ENCODE results near the gene UBE3D. TPM values are rescaled to one million over a fixed set of nuclear protein-coding genes. Genes with fewer than 3 reads are reported as not detected.

Gene UBE3D
- total RNA-seq, 1 experiment from 2014 or later = 14.0 TPM

DNA sequence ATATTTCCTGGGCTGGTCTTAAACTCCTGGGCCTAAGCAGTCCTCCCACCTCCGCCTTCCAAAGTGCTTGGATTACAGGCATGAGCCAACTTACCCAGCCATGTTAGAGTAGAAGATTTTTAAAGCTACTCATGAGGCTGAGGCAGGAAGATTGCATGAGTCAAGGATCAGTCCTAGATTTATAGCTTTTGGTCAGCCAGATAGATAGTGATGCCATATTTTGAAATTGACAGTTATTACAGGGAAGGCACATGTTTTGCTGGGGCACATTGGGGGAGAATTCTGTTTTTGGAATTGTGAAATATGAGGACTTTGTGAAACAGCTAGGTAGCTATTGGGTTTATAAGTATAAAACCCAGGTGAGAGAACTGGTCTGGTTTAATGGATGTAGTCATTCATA is 42.7 kb upstream of the UBE3D start:
- H3K27me3 Mint-ChIP-seq (ENCODE audit: low read depth) = no peaks in the 10 kb centered on the region
- POLR2A ChIA-PET = no interaction called here
- CTCF ChIA-PET = interaction anchor here (2.2 kb wide), 1 partner anchor 43 kb away, joined by 4 read pairs; the partner anchor contains the start of gene UBE3D
- H3K36me3 Mint-ChIP-seq = peaks cover 14% of the 10 kb centered on the region
- ATAC-seq = no peak
- peaks cover 5% of the 10 kb centered on the region; the same call in 1 of the 2 replicates for H3K9me3 Mint-ChIP-seq
- no peak overlapping the region for H3K4me3 Mint-ChIP-seq
- no peak for DNase-seq (ENCODE audit: low spot score)
- no peak for TF ChIP-seq ZNF121 (CRISPR knock-in tag; IDR thresholded peaks at IDR 0.05)
- TF ChIP-seq, protein P1, sequence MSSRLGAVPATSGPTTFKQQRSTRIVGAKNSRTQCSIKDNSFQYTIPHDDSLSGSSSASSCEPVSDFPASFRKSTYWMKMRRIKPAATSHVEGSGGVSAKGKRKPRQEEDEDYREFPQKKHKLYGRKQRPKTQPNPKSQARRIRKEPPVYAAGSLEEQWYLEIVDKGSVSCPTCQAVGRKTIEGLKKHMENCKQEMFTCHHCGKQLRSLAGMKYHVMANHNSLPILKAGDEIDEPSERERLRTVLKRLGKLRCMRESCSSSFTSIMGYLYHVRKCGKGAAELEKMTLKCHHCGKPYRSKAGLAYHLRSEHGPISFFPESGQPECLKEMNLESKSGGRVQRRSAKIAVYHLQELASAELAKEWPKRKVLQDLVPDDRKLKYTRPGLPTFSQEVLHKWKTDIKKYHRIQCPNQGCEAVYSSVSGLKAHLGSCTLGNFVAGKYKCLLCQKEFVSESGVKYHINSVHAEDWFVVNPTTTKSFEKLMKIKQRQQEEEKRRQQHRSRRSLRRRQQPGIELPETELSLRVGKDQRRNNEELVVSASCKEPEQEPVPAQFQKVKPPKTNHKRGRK (CRISPR knock-in tag; IDR thresholded peaks at IDR 0.05; ENCODE audit: borderline replicate concordance) = no peak
- no peak for TF ChIP-seq ZNF317 (CRISPR knock-in tag; IDR thresholded peaks at IDR 0.05; ENCODE audit: borderline replicate concordance, low read depth)
- no peak for TF ChIP-seq NR3C1 (CRISPR knock-in tag; conservative IDR thresholded peaks at IDR 0.05; ENCODE audit: low read depth)
- no peak for TF ChIP-seq MXD4 (CRISPR knock-in tag; IDR thresholded peaks at IDR 0.05; ENCODE audit: borderline replicate concordance)
- TF ChIP-seq GRHL2 (CRISPR knock-in tag; IDR thresholded peaks at IDR 0.05; ENCODE audit: insufficient replicate concordance, severe bottlenecking) = no peak
- H3K4me1 Mint-ChIP-seq = peaks cover 8% of the 10 kb centered on the region
- no peak overlapping the region for H3K27ac Mint-ChIP-seq

- DNase-seq (ENCODE audit: low spot score) = no peak
- TF ChIP-seq FOXJ3 (CRISPR knock-in tag; IDR thresholded peaks at IDR 0.05; ENCODE audit: borderline replicate concordance) (no peak), CBFB (CRISPR knock-in tag; IDR thresholded peaks at IDR 0.05; ENCODE audit: low read depth) (no peak), AR (CRISPR knock-in tag; IDR thresholded peaks at IDR 0.05) (no peak), RELA (CRISPR knock-in tag; IDR thresholded peaks at IDR 0.05; ENCODE audit: borderline replicate concordance) (no peak), TEAD1 (CRISPR knock-in tag; IDR thresholded peaks at IDR 0.05) (no peak)
- TF ChIP-seq, protein P2, sequence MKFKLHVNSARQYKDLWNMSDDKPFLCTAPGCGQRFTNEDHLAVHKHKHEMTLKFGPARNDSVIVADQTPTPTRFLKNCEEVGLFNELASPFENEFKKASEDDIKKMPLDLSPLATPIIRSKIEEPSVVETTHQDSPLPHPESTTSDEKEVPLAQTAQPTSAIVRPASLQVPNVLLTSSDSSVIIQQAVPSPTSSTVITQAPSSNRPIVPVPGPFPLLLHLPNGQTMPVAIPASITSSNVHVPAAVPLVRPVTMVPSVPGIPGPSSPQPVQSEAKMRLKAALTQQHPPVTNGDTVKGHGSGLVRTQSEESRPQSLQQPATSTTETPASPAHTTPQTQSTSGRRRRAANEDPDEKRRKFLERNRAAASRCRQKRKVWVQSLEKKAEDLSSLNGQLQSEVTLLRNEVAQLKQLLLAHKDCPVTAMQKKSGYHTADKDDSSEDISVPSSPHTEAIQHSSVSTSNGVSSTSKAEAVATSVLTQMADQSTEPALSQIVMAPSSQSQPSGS (CRISPR knock-in tag; IDR thresholded peaks at IDR 0.05; ENCODE audit: borderline replicate concordance, low read depth) = no peak
- Mint-ChIP-seq H3K36me3 (peaks cover 5% of the 10 kb centered on the region; the same call in 1 of the 2 replicates), H3K4me1 (peaks cover 8% of the 10 kb centered on the region), H3K27ac (no peak overlapping the region; the same call in 1 of the 2 replicates), H3K4me3 (no peak overlapping the region), H3K9me3 (peaks cover 8% of the 10 kb centered on the region), H3K27me3 (ENCODE audit: low read depth) (no peaks in the 10 kb centered on the region)
- no peak for ATAC-seq
- POLR2A ChIA-PET = no interaction called here
- CTCF ChIA-PET = interaction anchor here (0.8 kb wide), 1 partner anchor 31 kb away, joined by 5 read pairs; the partner anchor contains the start of gene DOP1A
Measured at GRCh38 chr6:83098589-83098988, 32.9 kb upstream of the UBE3D start.

GRCh38 chr6:83097675-83098074 is 32.0 kb upstream of the UBE3D start:
- no peak for DNase-seq (ENCODE audit: low spot score)
- H3K27me3 Mint-ChIP-seq (ENCODE audit: low read depth) = no peaks in the 10 kb centered on the region
- no peak overlapping the region for H3K4me3 Mint-ChIP-seq
- CTCF ChIA-PET = interaction anchor here (1.1 kb wide), 1 partner anchor 30 kb away, joined by 3 read pairs; the partner anchor contains the start of gene DOP1A
- peaks cover 8% of the 10 kb centered on the region for H3K9me3 Mint-ChIP-seq
- no peak overlapping the region for H3K27ac Mint-ChIP-seq
- H3K4me1 Mint-ChIP-seq = peaks cover 6% of the 10 kb centered on the region
- TF ChIP-seq MXD4 (CRISPR knock-in tag; IDR thresholded peaks at IDR 0.05; ENCODE audit: borderline replicate concordance) (no peak), SMAD3 (CRISPR knock-in tag; IDR thresholded peaks at IDR 0.05; ENCODE audit: borderline replicate concordance) (no peak), HMGA2 (CRISPR knock-in tag; IDR thresholded peaks at IDR 0.05) (peak; percentile 94), E2F4 (CRISPR knock-in tag; IDR thresholded peaks at IDR 0.05; ENCODE audit: borderline replicate concordance, low read depth) (no peak), GRHL2 (CRISPR knock-in tag; IDR thresholded peaks at IDR 0.05; ENCODE audit: insufficient replicate concordance, severe bottlenecking) (no peak)
- POLR2A ChIA-PET = no interaction called here
- H3K36me3 Mint-ChIP-seq = peaks cover 3% of the 10 kb centered on the region; the same call in 1 of the 2 replicates
- no peak for ATAC-seq
